ENCODE measurements around the gene IL24.

DNA sequence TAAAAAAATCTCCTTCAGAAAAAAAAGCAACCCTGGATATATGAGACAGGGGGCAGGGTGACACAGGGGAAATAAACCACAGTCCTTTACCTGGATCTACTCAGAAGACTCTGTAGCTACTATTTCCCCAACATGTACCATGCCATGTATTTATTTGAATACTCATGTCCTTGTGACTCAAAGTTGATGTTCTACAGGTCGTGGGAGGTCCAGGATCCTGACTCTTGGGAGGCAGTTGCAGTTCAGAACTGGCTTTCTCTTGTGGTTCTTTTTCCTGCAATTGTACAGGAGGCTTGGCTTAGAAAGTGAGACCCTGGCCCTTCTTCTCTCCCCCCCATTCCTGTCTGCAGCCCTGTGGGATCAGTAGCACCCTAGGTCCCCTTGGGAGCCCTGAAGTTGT is 5.8 kb upstream of the IL24 start:
- TF ChIP-seq EZH2 (IDR thresholded peaks at IDR 0.05; ENCODE audit: low read depth), result no peak
- TF ChIP-seq, protein P1, sequence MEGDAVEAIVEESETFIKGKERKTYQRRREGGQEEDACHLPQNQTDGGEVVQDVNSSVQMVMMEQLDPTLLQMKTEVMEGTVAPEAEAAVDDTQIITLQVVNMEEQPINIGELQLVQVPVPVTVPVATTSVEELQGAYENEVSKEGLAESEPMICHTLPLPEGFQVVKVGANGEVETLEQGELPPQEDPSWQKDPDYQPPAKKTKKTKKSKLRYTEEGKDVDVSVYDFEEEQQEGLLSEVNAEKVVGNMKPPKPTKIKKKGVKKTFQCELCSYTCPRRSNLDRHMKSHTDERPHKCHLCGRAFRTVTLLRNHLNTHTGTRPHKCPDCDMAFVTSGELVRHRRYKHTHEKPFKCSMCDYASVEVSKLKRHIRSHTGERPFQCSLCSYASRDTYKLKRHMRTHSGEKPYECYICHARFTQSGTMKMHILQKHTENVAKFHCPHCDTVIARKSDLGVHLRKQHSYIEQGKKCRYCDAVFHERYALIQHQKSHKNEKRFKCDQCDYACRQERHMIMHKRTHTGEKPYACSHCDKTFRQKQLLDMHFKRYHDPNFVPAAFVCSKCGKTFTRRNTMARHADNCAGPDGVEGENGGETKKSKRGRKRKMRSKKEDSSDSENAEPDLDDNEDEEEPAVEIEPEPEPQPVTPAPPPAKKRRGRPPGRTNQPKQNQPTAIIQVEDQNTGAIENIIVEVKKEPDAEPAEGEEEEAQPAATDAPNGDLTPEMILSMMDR (conservative IDR thresholded peaks at IDR 0.05), result no peak

All from PC-9 (cell line).